Caki2 (cell line): ENCODE data around the gene IFNAR1. TPM values are rescaled to one million over a fixed set of nuclear protein-coding genes. Genes with fewer than 3 reads are reported as not detected.
"Not testable (repeated sequence)": the region's sequence is repeated elsewhere in the genome, so short reads cannot be mapped to it uniquely, and the experiment has no call there.

Experiments
- DNase-seq: peaks from one replicate; pipeline ENCODE4 v3.0.0-alpha.2; 2015; ENCODE audit warnings: low read depth
- in situ Hi-C: cut with HindIII; loops from 2 replicates; pipeline ENCODE4 v1.10.0; 2016; ENCODE audit warnings: low sequenced_read_pairs, low pct_unique_long_range_greater_than_20kb, mixed read lengths
- total RNA-seq: library from RNA; depleted of rRNA; stranded (reverse); fragments of >200 nt; shearing (Covaris generic); gene quantifications from 2 replicates; pipeline ENCODE4 v1.2.3, GENCODE V29; 2014; ENCODE audit warnings: low replicate concordance

The IFNAR1 gene
- total RNA-seq, 1 experiment from 2014 or later, result 4.4 TPM

GRCh38 chr21:33302055-33302454 is 22.7 kb upstream of the IFNAR1 start:
- DNase-seq, result no peak
- in situ Hi-C loops, result no loop called here

GRCh38 chr21:33302796-33303195 is 22.0 kb upstream of the IFNAR1 start:
- in situ Hi-C loops, result no loop called here
- no peak for DNase-seq

GRCh38 chr21:33305344-33305671 is 19.5 kb upstream of the IFNAR1 start:
- DNase-seq, result no peak

GRCh38 chr21:33305938-33306337 is 18.8 kb upstream of the IFNAR1 start:
- in situ Hi-C loops, result no loop called here
- no peak for DNase-seq

More at GRCh38 chr21:33305344-33305671, 19.5 kb upstream of the IFNAR1 start:
- in situ Hi-C loops, result no loop called here

GRCh38 chr21:33308586-33309490 is 15.9 kb upstream of the IFNAR1 start:
- DNase-seq, result no peak
- in situ Hi-C loops, result no loop called here

- in situ Hi-C loops, result no loop called here
- DNase-seq, result no peak
Measured at GRCh38 chr21:33309778-33310177, 15.0 kb upstream of the IFNAR1 start.

- in situ Hi-C loops, result no loop called here
- DNase-seq, result no peak
Measured at GRCh38 chr21:33312121-33312520, 12.6 kb upstream of the IFNAR1 start.

GRCh38 chr21:33313183-33313582 is 11.6 kb upstream of the IFNAR1 start:
- in situ Hi-C loops, result no loop called here
- no peak for DNase-seq

- in situ Hi-C loops, result no loop called here
- no peak for DNase-seq
Measured at GRCh38 chr21:33313611-33314010, 11.2 kb upstream of the IFNAR1 start.

- in situ Hi-C loops, result no loop called here
- no peak for DNase-seq
Measured at GRCh38 chr21:33314111-33314510, 10.7 kb upstream of the IFNAR1 start.

- DNase-seq, result no peak
- in situ Hi-C loops, result no loop called here
Measured at GRCh38 chr21:33315946-33316710, 8.6 kb upstream of the IFNAR1 start.

GRCh38 chr21:33317145-33317544 is 7.6 kb upstream of the IFNAR1 start:
- in situ Hi-C loops, result no loop called here
- DNase-seq, result no peak

GRCh38 chr21:33317786-33318486 is 6.8 kb upstream of the IFNAR1 start:
- in situ Hi-C loops, result no loop called here
- DNase-seq, result no peak

- in situ Hi-C loops, DNase-seq: not testable (repeated sequence)
Measured at GRCh38 chr21:33321005-33321404, 3.8 kb upstream of the IFNAR1 start.

- DNase-seq, in situ Hi-C loops: not testable (repeated sequence)
Measured at GRCh38 chr21:33323610-33324009, 1.2 kb upstream of the IFNAR1 start.

- in situ Hi-C loops, result no loop called here
- DNase-seq, result no peak
Measured at GRCh38 chr21:33325222-33326067, 675 bp downstream of the IFNAR1 start.

- in situ Hi-C loops, result no loop called here
- no peak for DNase-seq
Measured at GRCh38 chr21:33327326-33327725, 2.6 kb downstream of the IFNAR1 start.

- DNase-seq, result no peak
- in situ Hi-C loops, result no loop called here
Measured at GRCh38 chr21:33327792-33328433, 3.1 kb downstream of the IFNAR1 start.
